GM15510 (cell line): ENCODE results near the gene PRMT5.

Source experiments
- POLR2A ChIP-seq: IDR thresholded peaks from 3 replicates; pipeline ENCODE4 v1.6.1; 2011; ENCODE audit warnings: borderline replicate concordance; ENCODE audit not compliant: insufficient read length; ENCODE audit errors: extremely low read depth

PRMT5 gene

GRCh38 chr14:22910916-22911315 is 18.3 kb downstream of the PRMT5 start:
- no peak for TF ChIP-seq POLR2A

GRCh38 chr14:22908601-22909000 is 20.6 kb downstream of the PRMT5 start:
- TF ChIP-seq POLR2A, result no peak

GRCh38 chr14:22907429-22907828 is 21.7 kb downstream of the PRMT5 start:
- no peak for TF ChIP-seq POLR2A

DNA sequence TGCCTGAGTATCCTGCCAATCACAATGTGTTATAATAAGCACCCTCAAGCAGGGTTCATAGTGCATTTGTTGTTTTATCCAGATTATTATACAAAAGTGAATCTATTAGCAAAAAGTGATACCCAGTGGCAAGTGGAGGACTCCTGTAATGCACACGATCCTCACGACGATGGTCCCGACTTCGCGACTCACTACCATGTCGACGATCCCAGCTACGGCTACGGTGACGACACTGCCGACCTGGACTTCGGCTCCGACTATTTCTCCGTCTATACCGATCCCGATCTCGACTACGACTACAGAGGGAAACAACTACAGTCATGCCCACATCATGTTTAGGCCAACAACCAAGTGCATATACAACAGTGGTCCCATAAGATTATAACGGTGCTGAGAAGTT is 23.1 kb downstream of the PRMT5 start:
- TF ChIP-seq POLR2A, result no peak

DNA sequence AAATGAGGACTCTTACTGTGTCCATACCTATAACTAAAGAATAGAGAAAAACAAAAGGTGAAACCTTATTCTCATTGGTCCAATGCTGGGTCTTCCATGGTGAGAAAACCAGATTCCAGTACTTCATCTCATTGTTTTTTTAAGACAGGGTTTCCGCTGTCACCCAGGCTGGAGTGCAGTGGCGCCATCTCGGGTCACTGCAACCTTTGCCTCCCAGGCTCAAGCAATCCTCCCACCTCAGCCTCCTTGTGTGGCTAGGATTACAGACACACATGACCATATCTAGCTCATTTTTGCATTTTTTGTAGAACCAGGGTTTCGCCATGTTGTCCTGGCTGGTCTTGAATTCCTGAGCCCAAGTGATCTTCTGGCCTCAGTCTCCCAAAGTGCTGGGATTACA is 23.5 kb downstream of the PRMT5 start:
- TF ChIP-seq POLR2A, result no peak

DNA sequence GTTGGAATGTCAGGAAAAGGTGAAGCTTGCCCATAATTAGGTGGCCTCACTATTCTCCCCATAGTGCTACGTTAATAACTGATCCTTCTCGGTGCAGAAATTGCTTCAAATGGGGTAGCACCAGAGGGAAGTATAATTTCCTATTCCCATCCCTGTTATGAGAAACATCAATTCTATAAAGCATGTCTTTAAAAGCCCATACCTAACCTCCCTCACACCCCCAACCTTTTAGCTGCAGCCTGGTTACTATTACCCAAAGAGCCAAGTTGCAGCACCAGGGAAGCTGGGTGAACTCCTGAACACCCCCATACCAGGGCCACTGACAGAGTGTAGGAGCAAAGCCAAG is 25.5 kb downstream of the PRMT5 start:
- TF ChIP-seq POLR2A, result no peak

DNA sequence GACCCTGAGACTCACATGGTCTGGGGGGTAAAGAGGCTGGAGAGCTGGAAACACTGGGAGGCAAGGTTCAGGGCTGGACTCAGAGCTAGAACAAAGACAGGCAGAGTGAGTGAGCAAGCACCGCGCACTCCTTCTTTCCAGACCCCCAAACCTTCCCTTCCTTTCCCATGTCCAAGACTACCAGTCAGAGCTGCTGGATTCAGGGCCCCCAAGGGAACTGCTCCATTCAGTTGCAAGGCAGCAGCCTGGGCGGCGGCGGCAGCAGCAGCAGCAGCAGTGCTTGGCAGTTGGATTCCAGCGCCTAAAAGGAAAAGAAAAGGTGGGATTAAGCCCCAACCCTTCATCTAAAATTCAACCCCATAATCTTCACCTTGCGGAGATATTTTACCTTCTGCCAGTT is 27.4 kb downstream of the PRMT5 start:
- no peak for TF ChIP-seq POLR2A

DNA sequence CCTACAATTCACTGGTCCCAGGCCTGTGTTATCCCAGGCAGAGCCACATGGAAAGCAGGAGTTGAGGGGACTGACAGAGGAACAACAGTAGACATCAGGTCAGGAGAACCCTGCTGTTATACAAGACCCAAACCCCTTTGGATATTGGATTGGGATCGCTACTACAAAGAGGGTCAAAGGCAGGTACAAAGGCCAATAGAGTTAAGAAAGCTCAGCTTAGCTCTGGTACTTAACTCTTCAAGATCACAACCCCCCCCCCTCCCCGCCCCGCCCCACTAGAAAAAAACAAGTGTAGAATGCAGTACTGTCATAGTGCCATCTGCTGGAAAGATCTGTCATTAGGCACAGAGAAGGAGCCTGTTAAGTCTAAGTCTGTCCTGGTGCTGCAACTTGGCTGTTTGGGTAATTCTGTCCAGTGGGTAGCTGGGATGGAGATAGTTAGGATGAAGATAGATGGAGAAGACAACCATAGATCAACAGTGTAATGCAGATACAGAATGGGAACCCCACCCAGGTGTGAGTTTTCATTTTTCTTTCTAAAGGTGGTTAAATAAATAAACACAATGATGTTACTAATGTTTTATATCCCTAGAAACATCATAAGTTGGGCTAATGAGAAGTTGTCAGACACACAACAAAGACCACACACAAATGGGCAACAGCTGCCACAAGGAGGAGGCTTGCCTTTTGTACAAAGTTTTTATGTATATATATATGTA is 28.9 kb downstream of the PRMT5 start:
- TF ChIP-seq POLR2A, result no peak

GRCh38 chr14:22898302-22899090 is 30.7 kb downstream of the PRMT5 start:
- no peak for TF ChIP-seq POLR2A

- no peak for TF ChIP-seq POLR2A
These were observed 31.8 kb downstream of the PRMT5 start for GRCh38 chr14:22897357-22897756.

DNA sequence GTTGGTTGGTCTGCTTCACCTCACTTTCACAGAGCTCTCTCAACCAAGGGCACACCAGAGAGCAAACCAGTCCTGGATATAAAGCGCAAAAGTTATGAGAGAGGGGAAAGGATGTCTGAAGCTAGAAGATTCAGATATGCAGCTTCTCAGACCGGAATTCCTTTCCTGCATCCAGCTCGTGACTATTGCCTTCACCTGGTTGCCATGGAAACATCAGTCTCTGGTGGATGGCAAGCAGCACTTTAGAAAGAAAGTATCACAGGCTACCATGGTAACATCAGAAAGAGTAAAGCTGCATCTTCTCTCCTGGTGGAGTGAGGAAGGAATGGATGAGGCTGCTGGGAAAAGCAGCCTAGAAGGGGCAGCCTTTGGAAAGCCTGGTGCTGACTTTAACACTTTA is 32.4 kb downstream of the PRMT5 start:
- TF ChIP-seq POLR2A, result no peak

GRCh38 chr14:22896356-22896755 is 32.8 kb downstream of the PRMT5 start:
- no peak for TF ChIP-seq POLR2A

DNA sequence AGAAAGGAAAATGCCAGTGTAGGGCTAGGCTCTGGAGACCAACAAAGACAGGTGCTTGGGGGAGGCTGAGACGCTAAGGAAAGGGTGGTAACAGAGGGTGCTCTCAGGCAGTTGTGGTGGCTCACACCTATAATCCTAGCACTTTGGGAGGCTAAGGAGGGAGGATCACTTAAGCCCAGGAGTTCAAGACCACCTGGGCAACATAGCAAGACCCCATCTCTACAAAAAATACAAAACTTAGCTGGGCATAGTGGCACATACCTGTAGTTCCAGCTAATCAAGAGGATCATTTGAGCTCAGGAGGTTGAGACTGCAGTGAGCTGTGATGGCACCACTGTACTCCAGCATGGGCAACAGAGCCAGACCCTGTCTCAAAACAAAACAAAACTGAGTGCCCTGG is 33.8 kb downstream of the PRMT5 start:
- no peak for TF ChIP-seq POLR2A

DNA sequence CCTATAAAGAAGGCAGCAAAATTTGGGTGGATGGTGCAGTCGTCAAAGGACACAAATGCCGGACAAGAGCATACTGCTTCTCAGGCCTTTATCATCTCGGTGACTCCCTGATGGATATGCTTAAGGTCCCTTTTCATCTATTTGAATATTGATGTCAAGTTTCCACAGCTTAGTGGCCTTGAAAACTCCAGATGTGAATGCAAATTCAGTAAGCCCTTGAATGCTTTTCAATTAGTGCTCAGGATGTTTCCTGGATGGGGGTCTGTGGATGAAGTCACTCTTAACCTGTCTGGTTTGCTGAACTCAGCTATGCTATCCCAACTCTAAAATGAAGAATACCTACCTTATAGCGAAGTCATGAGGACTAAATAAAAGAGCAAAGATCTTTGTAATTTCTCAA is 35.5 kb downstream of the PRMT5 start:
- TF ChIP-seq POLR2A, result no peak

DNA sequence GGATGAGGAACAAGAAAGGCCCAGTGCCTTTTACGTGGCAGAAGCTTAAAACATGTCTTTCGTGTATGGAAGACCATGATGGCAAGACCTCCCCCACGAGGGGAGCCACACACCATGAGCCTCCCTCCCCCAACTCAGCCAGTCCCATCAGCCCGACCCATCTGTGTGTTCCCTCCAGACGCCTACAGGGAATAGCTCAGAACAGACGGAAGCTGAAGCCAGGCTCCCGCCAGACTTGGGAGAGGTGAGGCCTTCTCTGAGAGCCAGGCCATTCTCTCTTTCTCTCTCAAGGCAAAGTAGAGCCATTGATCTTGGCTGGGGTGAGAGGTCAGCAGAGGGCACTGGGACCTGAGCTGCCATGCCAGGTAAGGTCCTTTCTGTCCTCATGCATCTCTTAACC is 36.7 kb downstream of the PRMT5 start:
- no peak for TF ChIP-seq POLR2A

DNA sequence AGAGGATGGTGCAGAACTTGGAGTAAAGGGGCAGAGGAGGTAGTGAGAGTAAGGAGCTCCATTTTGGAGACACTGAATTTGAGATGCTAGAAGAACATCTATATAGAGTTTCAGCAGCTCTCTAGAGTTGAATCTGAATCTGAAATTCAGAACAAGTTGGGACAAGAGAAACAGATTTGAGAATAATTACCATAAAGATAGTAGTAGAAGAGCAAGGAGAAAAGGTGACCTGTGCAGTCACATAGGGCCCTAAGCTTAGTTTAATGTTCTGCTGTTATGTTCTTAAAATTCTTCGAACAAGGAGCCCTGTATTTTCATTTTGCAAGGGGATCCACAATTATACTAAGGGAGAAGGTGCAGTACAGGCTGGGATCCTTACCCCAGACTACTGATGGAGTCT is 38.8 kb downstream of the PRMT5 start:
- no peak for TF ChIP-seq POLR2A
